ENCODE results near the gene GINS3. TPM values are rescaled to one million over a fixed set of nuclear protein-coding genes. Genes with fewer than 3 reads are reported as not detected.

The GINS3 gene
- polyA plus RNA-seq, 1 experiment, result 4.6 TPM

GRCh38 chr16:58433569-58433951 lies 41.3 kb downstream of the GINS3 start:
- Histone ChIP-seq H3K27me3 (ENCODE audit: control insufficient read depth, insufficient read depth, low read length) (peaks cover 4% of the 10 kb centered on the region; the same call in 1 of the 2 replicates), H3K36me3 (ENCODE audit: control insufficient read depth, insufficient read depth, low read length) (no peaks in the 10 kb centered on the region), H3K4me3 (ENCODE audit: low read depth, low read length) (no peak overlapping the region)
- CTCF ChIA-PET, result no interaction called here
- TF ChIP-seq, protein P1, sequence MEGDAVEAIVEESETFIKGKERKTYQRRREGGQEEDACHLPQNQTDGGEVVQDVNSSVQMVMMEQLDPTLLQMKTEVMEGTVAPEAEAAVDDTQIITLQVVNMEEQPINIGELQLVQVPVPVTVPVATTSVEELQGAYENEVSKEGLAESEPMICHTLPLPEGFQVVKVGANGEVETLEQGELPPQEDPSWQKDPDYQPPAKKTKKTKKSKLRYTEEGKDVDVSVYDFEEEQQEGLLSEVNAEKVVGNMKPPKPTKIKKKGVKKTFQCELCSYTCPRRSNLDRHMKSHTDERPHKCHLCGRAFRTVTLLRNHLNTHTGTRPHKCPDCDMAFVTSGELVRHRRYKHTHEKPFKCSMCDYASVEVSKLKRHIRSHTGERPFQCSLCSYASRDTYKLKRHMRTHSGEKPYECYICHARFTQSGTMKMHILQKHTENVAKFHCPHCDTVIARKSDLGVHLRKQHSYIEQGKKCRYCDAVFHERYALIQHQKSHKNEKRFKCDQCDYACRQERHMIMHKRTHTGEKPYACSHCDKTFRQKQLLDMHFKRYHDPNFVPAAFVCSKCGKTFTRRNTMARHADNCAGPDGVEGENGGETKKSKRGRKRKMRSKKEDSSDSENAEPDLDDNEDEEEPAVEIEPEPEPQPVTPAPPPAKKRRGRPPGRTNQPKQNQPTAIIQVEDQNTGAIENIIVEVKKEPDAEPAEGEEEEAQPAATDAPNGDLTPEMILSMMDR (IDR thresholded peaks at IDR 0.05; ENCODE audit: insufficient read depth, low read depth, low read length), result no peak
- POLR2A ChIA-PET, result no interaction called here
- no peak for DNase-seq (ENCODE audit: low read depth)

GRCh38 chr16:58435779-58436178 lies 43.5 kb downstream of the GINS3 start:
- DNase-seq (ENCODE audit: low read depth), result no peak
- Histone ChIP-seq H3K27me3 (ENCODE audit: control insufficient read depth, insufficient read depth, low read length) (peaks cover 4% of the 10 kb centered on the region; the same call in 1 of the 2 replicates), H3K36me3 (ENCODE audit: control insufficient read depth, insufficient read depth, low read length) (no peaks in the 10 kb centered on the region), H3K4me3 (ENCODE audit: low read depth, low read length) (no peak overlapping the region)
- TF ChIP-seq, protein P1 (IDR thresholded peaks at IDR 0.05; ENCODE audit: insufficient read depth, low read depth, low read length), result no peak
- ChIA-PET CTCF (no interaction called here), POLR2A (no interaction called here)

DNA sequence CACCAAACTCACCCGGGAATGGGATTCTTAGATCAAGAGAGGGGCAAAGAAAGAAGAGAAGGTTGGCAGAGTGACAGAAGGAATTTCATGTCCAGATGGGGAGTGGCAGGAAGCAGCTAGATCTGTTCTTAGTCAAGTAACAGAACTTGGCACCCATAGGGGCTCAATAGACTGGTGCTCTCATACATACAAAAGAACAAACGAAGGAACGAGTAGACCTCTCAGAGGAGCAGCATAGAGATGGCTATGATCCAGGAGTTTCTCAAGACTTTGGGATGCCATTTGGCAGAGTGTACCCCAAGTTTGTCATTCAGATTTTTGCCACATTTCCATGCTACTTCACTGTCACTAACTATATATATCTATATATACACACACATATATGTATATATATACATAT lies 47.9 kb downstream of the GINS3 start:
- CTCF ChIA-PET, result interaction anchor here (0.6 to 1.6 kb wide), 2 partner anchors 17 to 104 kb away, joined by 4 to 5 read pairs; no protein-coding TSS in a partner anchor

DNA sequence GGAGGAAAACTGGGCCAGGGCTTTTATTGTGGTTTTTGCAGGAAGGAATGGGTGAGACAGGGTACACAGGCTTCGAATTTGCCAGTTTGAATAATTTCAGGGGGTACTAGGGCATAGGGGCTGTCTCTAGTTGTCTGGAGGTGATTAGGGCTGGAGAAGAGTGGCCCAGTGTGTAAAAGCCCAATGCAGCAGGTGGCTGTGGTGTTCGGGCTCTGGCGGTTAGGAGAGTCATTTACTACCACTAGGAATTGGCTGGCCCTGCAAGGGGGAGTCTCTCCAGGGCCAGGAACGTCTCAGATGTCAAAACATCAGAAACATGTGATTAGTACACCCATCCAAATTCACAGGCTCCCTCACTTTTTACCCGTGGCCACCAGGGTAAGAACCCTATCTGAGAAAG lies 50.3 kb downstream of the GINS3 start:
- Histone ChIP-seq H3K4me3 (ENCODE audit: low read depth, low read length) (no peak overlapping the region), H3K27me3 (ENCODE audit: control insufficient read depth, insufficient read depth, low read length) (no peaks in the 10 kb centered on the region; the same call in 1 of the 2 replicates), H3K36me3 (ENCODE audit: control insufficient read depth, insufficient read depth, low read length) (no peaks in the 10 kb centered on the region)
- DNase-seq (ENCODE audit: low read depth), result no peak
- POLR2A ChIA-PET, result no interaction called here
- CTCF ChIA-PET, result interaction anchor here (1.3 kb wide), 1 partner anchor 46 kb away, joined by 3 read pairs; no protein-coding TSS in a partner anchor
- TF ChIP-seq, protein P1 (IDR thresholded peaks at IDR 0.05; ENCODE audit: insufficient read depth, low read depth, low read length), result no peak

More for the DNA sequence above, 47.9 kb downstream of the GINS3 start:
- Histone ChIP-seq H3K27me3 (ENCODE audit: control insufficient read depth, insufficient read depth, low read length) (no peaks in the 10 kb centered on the region; the same call in 1 of the 2 replicates), H3K4me3 (ENCODE audit: low read depth, low read length) (no peak overlapping the region), H3K36me3 (ENCODE audit: control insufficient read depth, insufficient read depth, low read length) (no peaks in the 10 kb centered on the region)
- DNase-seq (ENCODE audit: low read depth), result no peak
- TF ChIP-seq, protein P1 (IDR thresholded peaks at IDR 0.05; ENCODE audit: insufficient read depth, low read depth, low read length), result no peak
- POLR2A ChIA-PET, result no interaction called here

DNA sequence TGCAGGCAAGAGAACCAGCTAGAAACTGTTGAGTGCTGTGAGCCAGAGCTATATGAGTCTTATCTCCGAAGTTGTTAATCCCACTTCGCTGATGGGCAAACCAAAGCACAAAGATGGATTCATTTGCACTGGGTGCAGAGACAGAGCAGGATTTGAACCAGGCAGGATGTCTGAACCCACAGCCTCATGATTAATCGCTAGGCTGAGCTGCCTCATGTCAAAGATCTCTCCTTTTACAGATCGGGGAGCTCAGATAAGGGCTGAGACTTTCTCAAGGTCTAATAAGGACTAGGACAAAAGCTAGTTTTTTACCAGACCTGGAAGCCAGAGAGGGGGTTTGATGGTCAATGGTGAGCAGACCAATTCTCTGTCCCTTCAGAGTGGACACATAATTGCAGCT lies 51.5 kb downstream of the GINS3 start:
- no peaks in the 10 kb centered on the region; the same call in 1 of the 2 replicates for H3K27me3 ChIP-seq (ENCODE audit: control insufficient read depth, insufficient read depth, low read length)
- ChIA-PET POLR2A (no interaction called here), CTCF (interaction anchor here (0.9 kb wide), 1 partner anchor 43 kb away, joined by 4 read pairs; no protein-coding TSS in a partner anchor)
- H3K36me3 ChIP-seq (ENCODE audit: control insufficient read depth, insufficient read depth, low read length), result no peaks in the 10 kb centered on the region
- TF ChIP-seq, protein P1 (IDR thresholded peaks at IDR 0.05; ENCODE audit: insufficient read depth, low read depth, low read length), result no peak
- no peak for DNase-seq (ENCODE audit: low read depth)
- H3K4me3 ChIP-seq (ENCODE audit: low read depth, low read length), result no peak overlapping the region
